Measurements from ENCODE around the gene HYAL1.

- TF ChIP-seq CTCF (IDR thresholded peaks at IDR 0.05) (no peak), ZFX (IDR thresholded peaks at IDR 0.05; ENCODE audit: borderline replicate concordance) (no peak)
These were observed 35.6 kb upstream of the HYAL1 start for GRCh38 chr3:50338965-50339364.

All from 22Rv1 (cell line).